ENCODE data around the gene ZNF442.

DNA sequence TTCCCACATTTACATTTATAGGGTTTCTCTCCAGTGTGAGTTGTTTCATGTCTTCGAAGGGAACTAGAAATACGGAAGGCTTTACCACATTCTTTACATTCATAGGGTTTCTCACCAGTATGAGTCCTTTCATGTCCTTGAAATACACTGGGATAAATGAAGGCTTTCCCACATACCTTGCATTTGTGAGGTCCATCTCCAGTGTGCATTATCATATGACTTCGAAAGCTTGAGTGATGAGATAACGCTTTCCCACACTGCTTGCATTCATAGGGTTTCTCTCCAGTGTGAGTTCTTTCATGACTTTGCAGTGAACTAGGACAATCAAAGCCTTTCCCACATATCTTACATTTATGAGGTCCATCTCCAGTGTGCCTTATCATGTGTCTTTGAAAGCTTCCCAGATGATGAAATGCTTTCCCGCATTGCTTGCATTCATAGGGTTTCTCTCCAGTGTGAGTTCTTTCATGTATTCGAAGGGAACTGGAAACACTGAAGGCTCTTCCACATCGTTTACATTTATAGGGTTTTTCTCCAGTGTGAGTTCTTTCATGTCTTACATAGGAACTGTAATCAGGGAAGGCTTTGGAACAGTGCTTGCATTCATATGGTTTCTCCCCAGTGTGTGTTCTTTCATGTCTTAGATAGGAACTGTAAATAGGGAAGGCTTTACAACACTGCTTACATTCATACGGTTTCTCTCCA, 15.1 kb downstream of the ZNF442 start:
- TF ChIP-seq SUZ12 (IDR thresholded peaks at IDR 0.05; ENCODE audit: extremely low read depth, insufficient read depth, insufficient read length) (no peak), YY1 (IDR thresholded peaks at IDR 0.05; ENCODE audit: insufficient read depth, insufficient read length) (no peak)

All from NT2/D1 (cell line).